HG03064 (cell line): Measurements from ENCODE around the gene TMEM129.

Experiments used
- ATAC-seq: cut with Tn5 transposase; IDR thresholded peaks from one replicate; pipeline ENCODE4 v1.9.1; 2021; ENCODE audit warnings: low read depth; ENCODE audit not compliant: unreplicated experiment

Gene TMEM129

GRCh38 chr4:1758306-1759121 lies 37.4 kb upstream of the TMEM129 start:
- ATAC-seq, result no peak

- ATAC-seq, result no peak
Observed at GRCh38 chr4:1757836-1758235, 36.7 kb upstream of the TMEM129 start.

DNA sequence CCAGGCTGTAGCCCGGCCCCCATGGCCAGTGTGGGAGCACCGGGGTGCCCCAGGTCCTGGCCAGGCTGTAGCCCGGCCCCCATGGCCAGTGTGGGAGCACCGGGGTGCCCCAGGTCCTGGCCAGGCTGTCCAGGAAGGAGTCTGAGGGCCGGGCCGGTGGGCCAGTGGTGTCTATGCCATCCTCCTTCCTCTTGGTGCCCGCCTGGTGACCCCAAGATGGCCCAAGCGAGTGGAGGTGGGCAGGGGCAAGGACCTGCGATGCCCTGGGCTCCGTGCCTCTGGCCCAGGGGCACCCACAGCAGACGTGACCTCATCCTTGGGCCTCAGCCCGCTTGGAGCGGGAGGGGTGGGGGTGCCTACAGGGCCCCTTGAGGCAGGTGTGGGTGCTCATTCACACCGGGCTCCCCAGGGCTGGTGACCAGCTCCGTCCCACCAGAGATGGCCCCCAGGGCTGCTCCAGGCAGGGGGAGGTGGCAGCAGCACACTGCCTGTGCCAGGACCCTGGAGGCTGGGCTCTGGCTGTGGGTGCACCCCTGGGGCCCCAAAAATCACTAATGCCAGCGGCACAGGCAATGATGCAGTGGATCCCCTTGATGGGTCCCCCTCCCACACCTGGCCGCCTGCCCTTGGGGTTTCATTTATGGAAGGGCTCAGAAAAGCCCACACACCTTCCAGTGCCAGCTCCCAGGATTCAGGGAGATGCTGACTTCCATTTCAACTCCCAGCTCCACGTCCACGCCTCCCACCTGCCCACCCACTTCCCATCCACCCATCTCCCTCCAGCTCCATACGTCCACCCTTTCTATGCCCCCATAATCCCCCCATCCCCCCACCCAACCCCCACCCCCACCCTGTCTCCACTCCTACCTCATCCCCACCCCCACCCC lies 36.0 kb upstream of the TMEM129 start:
- ATAC-seq, result no peak

- no peak for ATAC-seq
Observed at GRCh38 chr4:1756079-1756478, 35.0 kb upstream of the TMEM129 start.

DNA sequence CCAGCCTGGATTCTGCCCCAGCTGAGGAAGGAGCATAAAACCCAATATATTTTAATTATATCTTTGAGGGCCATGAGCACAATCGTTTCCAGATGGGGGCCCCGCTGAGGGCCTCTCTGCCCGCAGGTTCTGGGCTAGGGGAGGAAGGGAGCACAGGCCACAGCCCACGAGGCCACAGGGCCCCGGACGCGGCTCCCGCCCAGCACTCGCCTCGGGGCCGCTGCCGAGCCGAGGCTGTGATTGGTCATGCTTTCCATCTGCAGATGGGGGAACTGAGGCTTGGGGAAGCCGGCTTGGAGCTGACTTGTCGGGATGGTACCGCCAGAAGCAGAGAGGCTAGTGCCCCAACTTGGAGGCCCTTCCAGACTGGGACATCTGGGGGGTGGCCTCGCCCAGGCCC lies 34.2 kb upstream of the TMEM129 start:
- no peak for ATAC-seq

- ATAC-seq, result no peak
Observed at GRCh38 chr4:1754336-1754735, 33.2 kb upstream of the TMEM129 start.

GRCh38 chr4:1753697-1754311 lies 32.7 kb upstream of the TMEM129 start:
- no peak for ATAC-seq

DNA sequence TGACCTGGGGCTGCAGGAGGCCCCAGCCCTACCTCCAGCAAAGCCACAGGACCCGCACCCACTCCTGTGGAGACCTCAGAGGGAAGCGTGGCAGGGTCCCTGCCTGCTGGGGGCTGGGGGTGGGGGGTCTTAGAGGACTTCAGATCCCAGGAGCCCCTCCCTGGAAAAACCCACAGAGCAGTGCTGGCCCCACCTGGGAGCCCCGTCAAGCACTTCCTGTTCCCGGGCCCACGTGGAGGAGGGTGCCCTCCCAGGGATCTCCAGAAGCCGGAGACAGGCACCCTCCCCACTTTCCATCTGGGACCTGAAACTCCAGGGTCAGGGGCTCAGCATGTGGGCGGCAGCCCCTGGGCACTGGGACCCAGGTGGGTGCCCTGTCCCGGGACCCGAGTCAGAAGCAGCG lies 32.2 kb upstream of the TMEM129 start:
- ATAC-seq, result no peak

DNA sequence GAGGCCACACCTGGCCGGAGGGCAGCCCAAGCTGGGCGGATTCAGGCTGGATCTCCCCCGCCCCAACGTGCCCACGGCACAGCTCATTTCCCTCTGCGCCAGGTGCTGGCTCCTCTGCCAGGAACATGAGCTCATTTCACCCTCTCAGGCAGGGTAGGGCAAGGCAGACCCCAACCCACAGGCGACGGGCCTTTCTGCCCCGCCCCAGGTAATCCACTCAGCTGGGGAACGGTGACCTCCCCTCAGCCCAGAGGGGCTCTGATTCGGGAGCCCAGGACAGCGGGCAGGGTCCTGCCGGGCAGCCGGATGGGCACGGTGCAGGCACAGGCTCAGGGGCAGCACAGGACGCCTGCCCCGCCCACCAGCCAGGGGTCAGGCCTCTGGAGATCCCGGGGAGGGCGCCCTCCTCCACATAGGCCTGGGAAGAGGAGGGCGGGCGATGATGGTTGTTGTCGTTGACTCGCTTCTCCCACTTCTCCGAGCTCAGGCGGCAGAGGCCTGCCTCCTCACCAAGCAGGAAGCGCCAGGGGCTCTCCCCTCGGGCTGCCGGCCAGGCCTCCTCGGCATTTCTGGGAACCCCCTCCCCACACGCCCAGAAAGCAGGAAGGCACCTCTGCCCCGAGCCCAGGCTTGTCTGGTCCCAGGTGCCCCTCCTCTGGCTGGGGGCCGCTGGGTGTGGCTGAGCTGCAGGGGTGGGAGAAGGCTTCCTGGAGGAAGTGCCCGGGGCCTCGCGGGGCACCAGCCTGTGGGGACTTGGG lies 31.3 kb upstream of the TMEM129 start:
- no peak for ATAC-seq

DNA sequence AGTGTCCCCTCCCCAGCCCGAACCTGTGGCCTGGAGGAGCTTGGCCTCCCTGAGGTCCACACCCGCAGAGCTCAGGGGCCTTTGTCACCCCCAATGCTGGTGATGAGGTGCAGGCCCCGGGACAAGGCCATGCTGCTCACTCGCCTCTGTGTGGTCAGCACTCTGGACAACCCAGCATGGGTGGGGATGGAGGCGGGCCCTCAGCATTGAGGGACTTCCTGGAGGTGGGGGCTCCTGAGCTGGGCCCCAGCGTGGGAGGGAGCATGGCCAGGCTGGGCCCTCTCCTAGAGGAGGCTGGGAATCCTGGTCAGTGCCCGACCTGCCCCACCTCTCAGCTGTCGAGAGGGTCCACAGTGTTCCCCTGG lies 30.8 kb upstream of the TMEM129 start:
- ATAC-seq, result no peak

GRCh38 chr4:1751155-1751918 lies 30.2 kb upstream of the TMEM129 start:
- no peak for ATAC-seq

DNA sequence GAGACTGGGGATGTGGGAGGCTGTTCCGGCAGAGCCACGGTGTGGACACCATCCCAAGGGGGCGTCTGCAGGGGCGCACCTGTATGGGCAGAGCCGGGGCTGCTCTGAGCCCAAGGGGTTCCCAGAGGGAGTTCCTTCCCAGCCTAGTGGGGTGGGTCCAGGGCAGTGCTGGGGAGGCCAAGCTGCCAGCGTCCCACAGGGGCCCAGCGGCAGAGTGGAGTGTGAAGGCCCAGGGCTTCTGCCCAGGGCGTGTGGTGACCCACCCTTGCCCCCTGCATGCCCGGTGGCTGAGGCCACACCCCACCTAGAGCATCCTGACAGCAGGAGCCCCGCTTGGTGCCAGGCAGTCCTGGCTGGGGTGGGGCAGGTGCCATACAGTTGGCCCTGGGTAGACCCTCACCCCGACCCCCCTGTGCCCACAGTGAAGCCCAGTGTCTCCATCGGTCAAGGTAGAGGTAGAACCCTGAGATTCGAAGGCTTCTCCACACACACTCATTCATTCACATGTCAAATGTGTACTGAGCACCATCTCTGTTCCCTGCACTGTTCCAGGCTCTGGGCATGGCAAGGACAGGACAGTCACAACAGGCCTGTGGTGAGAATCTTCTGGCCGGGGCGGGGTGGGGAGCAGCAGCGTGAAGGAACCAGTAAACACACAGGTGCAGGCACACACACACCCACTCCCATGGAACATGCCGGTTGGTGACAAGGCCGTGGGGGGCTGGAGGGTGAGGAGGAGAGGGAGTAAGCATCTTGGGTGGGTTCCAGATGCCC lies 29.4 kb upstream of the TMEM129 start:
- ATAC-seq, result no peak

GRCh38 chr4:1749826-1750225 lies 28.7 kb upstream of the TMEM129 start:
- no peak for ATAC-seq

DNA sequence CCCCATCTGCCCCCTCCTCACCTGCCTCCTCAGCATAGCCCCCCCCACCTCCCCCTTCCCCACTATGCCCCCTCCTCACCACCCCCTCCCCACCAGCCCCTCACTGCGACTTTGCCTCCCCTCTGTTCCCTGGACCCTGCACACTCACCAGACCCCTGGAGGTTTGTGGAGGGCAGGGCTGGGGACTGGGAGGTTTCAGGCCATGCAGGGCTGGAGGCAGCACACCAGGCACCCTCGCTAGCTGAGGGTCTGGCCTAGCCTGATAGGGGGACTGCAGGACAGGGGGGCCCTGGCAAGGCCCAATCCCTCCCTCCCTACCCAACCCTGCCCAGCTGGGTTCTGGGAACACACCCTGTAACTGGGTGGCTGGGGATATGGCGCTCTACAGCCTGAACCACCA lies 28.2 kb upstream of the TMEM129 start:
- ATAC-seq, result no peak

- no peak for ATAC-seq
Observed at GRCh38 chr4:1748465-1748995, 27.4 kb upstream of the TMEM129 start.

DNA sequence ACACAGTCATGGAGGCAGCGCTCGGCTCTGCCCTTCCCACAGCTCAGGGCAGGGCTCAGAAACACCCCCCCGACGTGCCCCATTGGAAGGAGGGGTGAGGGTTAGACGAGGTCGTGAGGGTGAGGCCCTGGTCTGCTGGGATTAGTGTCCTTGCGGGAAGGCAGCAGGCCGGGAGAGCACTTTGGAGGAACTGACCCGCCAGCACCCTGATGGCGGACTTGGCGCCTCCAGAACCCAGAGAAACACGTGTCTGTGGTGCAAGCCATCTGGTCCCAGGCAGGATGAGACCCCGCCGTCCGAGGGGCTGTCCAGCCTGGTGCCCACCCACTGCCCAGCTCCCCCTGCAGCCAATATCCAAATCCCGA lies 26.5 kb upstream of the TMEM129 start:
- no peak for ATAC-seq

DNA sequence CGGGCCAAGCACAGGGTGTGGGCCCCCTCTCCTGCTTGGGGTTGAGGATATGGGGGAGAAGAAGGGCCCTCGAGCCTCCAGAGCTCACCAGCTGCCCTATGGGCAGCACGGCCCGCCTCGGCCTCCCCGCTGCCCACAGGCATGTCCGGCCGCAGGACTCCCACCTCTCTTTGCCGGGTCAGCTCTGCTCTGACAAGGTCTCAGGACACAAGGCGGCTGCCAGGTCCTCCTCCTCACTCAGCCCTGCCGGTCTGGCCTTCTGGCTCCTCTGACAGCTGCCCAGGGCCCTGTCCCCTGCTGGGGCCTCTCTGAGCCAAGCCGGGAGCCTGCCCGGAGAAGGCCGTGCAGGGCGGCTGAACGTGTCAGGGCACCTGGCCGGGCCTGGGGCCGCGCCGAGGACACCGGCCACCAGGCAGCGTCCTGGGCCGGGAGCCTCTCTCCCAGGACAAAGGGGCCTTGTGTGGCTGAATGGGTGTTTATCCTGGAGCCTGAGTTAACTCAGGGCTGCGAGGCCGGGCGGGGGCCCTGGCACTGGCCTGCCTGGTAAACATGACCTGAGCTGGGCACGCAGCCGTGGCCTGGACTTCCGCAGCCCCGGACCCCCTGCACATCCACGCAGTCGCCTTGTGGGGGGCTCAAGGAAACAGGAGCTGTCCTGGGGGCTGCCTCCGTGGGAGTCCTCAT lies 25.9 kb upstream of the TMEM129 start:
- ATAC-seq, result no peak

DNA sequence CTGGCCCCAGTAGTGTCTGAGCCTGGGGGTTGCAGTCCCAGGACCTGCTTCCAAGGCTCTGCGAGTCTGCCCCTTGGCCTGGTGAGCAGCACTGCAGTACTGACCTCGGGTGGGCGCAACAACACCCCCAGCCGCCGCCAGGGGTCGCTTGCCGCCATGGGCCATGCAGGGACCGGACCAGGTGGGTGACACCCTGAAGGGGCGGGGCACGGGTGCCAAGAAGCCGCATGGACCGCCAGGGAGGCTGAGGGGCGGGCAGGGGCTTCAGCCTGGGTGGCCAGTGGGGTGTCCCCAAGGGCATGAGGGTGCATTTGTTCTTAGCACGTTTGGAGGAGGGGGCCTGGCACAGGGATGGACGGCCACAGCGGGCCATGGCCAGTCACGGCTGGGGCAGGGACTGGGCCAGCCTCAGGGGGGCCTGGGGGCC lies 25.2 kb upstream of the TMEM129 start:
- ATAC-seq, result no peak
